ENCODE results near the gene HOXD4.

Gene HOXD4

GRCh38 chr2:176109946-176110345 is 41.4 kb upstream of the HOXD4 start:
- Mint-ChIP-seq H3K27me3 (ENCODE audit: low read depth) (peaks cover 83% of the 10 kb centered on the region), H3K4me3 (no peak overlapping the region), H3K4me1 (ENCODE audit: low read depth) (peaks cover 5% of the 10 kb centered on the region), H3K27ac (no peak overlapping the region), H3K9me3 (peaks cover 4% of the 10 kb centered on the region), H3K36me3 (ENCODE audit: low read depth) (peaks cover 3% of the 10 kb centered on the region)
- no peak for DNase-seq (ENCODE audit: low spot score)

DNA sequence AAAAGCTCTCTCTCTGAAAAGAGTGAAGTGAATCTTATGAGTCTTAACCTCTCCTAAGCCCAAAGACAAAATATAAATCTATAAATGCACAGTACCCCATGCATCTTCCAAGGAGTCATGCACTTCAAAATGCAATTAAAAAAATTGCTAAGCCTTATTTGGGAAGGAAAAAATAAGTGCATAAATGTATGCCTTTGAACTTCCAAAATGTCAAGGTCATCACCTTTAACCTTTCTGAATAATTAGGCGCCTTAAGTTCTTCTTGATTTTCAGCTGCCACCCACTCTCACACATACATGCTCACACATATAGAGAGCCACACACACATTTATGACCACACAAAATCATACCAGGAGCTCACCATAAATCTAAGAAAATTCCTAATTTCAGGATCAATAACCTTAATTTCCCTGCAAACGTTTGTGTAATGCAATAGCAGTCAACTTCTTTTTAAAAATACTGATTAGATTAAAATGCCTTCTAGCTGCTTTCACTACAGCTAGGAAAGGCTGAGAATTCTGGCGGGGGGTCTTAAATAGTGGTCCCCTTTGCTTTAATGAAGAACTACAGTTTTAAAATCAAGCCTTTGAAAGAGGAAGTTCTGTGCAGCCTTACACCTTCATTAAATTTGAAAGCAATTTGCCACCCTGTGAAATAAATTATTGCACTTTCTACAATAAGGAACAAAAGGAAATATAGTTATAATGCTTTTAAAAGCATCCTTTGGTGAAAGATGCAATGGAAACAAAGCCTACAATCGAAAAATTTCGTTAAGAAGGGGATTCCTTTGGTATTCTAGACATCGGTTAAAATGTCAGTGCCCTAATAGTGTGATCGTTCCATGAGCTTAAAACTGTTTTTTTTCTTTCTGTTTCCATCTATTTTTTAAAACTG is 40.7 kb upstream of the HOXD4 start:
- H3K4me1 Mint-ChIP-seq (ENCODE audit: low read depth), result peaks cover 5% of the 10 kb centered on the region
- H3K27ac Mint-ChIP-seq, result no peak overlapping the region
- no peak overlapping the region for H3K4me3 Mint-ChIP-seq

DNA sequence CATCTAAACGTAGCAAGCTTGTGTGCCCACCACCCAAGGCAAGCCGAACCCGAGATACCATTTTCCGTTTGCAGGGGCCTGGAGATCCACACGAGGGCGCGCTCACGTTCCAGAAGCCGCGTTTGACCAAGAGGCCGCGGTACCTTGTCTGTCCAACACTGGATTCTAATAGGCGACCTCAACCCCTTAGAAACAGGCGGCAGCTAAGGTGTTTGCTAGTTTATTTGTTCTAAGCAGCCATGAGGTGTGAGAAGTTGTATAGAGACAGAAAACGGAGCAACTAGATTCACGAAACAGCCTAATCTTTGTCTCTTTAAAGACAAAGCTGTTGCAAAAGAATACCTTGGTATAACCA is 40.1 kb upstream of the HOXD4 start:
- peaks cover 1% of the 10 kb centered on the region for H3K36me3 Mint-ChIP-seq (ENCODE audit: low read depth)
- H3K9me3 Mint-ChIP-seq, result peaks cover 4% of the 10 kb centered on the region
- H3K27ac Mint-ChIP-seq, result no peak overlapping the region
- no peak overlapping the region for H3K4me3 Mint-ChIP-seq
- H3K27me3 Mint-ChIP-seq (ENCODE audit: low read depth), result peaks cover 80% of the 10 kb centered on the region
- DNase-seq (ENCODE audit: low spot score), result peak; percentile 23
- peaks cover 2% of the 10 kb centered on the region for H3K4me1 Mint-ChIP-seq (ENCODE audit: low read depth)

More for the DNA sequence above, 40.7 kb upstream of the HOXD4 start:
- Mint-ChIP-seq H3K9me3 (peaks cover 4% of the 10 kb centered on the region), H3K36me3 (ENCODE audit: low read depth) (peaks cover 3% of the 10 kb centered on the region), H3K27me3 (ENCODE audit: low read depth) (peaks cover 81% of the 10 kb centered on the region)
- no peak for DNase-seq (ENCODE audit: low spot score)

DNA sequence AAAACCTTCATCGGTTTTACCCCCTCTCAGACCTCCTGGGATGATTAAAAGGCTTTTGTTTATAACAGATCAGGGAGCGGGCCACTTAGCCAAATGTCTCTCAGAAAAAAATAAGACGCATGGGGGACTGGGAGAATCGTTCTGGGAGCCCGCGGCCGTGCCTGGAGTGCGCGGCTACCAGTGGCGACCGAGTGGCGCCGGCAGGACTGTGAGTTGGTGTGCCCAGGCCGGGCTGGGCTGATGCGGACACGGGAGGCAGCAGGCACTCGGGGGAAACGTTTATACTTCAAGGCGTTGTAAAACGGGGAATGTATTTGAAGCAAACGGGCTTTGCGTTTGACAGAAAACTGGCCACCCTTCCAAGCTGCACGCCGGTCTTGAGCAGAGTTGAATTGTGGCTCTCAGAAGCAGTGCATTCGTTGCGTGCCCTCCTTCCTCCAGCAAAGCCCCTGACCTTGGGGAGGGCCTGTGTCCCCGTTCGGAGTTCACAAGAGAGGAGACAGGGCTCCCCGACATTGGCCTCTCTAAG is 39.4 kb upstream of the HOXD4 start:
- H3K4me1 Mint-ChIP-seq (ENCODE audit: low read depth), result peaks cover 1% of the 10 kb centered on the region
- H3K4me3 Mint-ChIP-seq, result no peak overlapping the region
- H3K36me3 Mint-ChIP-seq (ENCODE audit: low read depth), result peaks cover 3% of the 10 kb centered on the region

DNA sequence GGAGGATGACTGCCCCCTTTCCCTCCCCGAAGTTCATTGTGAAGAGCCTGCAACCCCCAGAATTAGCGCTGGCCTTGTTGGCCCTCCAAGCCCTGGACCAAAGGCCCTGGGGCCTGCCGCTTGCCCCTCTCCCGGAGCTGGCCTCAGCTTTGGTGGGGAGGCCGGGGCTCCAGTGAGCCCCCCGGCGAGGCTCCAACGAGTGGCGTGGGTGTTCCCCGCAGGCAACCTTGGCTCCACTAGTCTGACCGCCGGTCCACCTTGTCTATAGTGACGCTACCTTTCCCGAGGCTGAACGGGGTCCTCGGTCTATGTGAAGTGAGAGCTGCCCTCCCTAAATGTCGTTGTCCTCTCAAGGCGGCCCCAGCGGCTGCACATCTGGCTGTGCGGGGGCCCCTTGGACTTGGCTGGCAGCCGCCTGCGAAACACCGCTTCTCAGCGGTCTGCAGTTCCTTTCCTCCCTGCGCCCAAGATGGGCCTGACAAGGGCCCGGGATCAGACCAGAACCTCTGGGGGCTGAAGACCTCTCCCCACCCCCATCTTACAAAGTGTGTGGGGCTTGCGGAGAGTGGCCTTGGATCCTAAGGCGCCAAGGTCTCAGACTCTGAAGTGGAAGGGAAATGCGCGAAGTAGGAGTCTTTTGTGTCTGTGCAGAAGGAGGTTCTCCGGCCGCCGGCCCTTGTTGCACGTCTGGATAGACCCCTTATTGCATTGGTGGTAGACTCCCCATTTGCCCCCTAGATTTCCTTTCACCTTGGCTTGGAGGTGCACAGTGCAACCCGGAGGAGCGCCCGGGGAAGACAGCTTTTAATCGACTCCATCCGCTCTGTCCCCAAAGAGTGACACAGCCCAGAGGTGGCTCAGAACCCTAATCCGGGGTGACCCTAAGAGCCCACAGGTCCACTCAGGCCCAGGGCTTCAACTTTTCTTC is 38.7 kb upstream of the HOXD4 start:
- H3K9me3 Mint-ChIP-seq, result peaks cover 4% of the 10 kb centered on the region
- H3K36me3 Mint-ChIP-seq (ENCODE audit: low read depth), result peaks cover 3% of the 10 kb centered on the region
- H3K27ac Mint-ChIP-seq, result no peak overlapping the region
- DNase-seq (ENCODE audit: low spot score), result no peak
- peaks cover 1% of the 10 kb centered on the region for H3K4me1 Mint-ChIP-seq (ENCODE audit: low read depth)
- H3K4me3 Mint-ChIP-seq, result no peak overlapping the region
- peaks cover 85% of the 10 kb centered on the region for H3K27me3 Mint-ChIP-seq (ENCODE audit: low read depth)

More for the DNA sequence above, 39.4 kb upstream of the HOXD4 start:
- Mint-ChIP-seq H3K27me3 (ENCODE audit: low read depth) (peaks cover 84% of the 10 kb centered on the region), H3K27ac (no peak overlapping the region), H3K9me3 (peaks cover 4% of the 10 kb centered on the region)
- DNase-seq (ENCODE audit: low spot score), result no peak

DNA sequence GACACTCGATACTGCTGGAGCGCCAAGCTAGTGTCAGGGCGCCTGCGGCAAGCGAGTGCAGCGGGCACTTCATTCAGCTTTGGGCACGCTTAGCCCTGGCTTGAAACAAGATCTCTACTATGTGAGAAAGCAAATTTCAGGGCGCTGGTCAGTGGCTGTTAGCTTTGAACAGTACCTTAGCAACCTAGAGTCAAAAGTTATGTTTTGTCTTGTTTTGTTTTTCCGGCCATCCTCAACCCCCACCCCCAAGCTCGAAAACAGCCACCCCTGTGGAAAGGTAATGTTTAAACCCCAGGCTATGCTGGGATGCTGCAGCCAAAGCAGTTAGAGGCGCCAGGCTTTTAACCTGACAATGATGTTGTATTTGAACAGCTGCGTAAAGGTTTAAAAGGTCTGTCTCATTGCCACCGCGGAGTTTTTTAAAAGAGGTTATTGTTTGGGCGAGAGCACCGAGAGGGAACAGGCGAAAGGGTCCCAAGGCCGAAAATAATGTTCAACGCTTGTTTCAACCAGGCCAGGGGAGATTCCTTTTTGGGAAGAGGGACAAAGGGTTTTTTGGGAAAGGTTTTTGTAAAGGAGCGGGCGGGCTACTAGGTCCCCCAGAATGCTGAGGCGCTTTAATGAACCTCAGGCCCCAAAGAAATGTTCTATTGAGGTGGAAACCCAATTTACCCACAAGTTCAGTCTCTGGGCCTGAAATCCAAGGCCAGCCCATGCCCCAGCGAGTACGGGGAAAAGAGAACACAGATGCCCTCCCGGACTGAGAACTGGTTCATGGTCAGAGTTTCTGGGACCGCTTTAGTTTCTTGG is 37.0 kb upstream of the HOXD4 start:
- no peak overlapping the region for H3K27ac Mint-ChIP-seq
- no peak overlapping the region for H3K4me3 Mint-ChIP-seq
- H3K9me3 Mint-ChIP-seq, result peaks cover 2% of the 10 kb centered on the region
- H3K27me3 Mint-ChIP-seq (ENCODE audit: low read depth), result peaks cover 92% of the 10 kb centered on the region
- peaks cover 4% of the 10 kb centered on the region for H3K4me1 Mint-ChIP-seq (ENCODE audit: low read depth)
- no peak for DNase-seq (ENCODE audit: low spot score)
- peaks cover 3% of the 10 kb centered on the region for H3K36me3 Mint-ChIP-seq (ENCODE audit: low read depth)

GRCh38 chr2:176114930-176115625 is 36.3 kb upstream of the HOXD4 start:
- Mint-ChIP-seq H3K9me3 (no peaks in the 10 kb centered on the region), H3K27ac (no peak overlapping the region), H3K27me3 (ENCODE audit: low read depth) (peaks cover 92% of the 10 kb centered on the region), H3K4me1 (ENCODE audit: low read depth) (peaks cover 3% of the 10 kb centered on the region), H3K4me3 (no peak overlapping the region), H3K36me3 (ENCODE audit: low read depth) (peaks cover 3% of the 10 kb centered on the region)
- no peak for DNase-seq (ENCODE audit: low spot score)

DNA sequence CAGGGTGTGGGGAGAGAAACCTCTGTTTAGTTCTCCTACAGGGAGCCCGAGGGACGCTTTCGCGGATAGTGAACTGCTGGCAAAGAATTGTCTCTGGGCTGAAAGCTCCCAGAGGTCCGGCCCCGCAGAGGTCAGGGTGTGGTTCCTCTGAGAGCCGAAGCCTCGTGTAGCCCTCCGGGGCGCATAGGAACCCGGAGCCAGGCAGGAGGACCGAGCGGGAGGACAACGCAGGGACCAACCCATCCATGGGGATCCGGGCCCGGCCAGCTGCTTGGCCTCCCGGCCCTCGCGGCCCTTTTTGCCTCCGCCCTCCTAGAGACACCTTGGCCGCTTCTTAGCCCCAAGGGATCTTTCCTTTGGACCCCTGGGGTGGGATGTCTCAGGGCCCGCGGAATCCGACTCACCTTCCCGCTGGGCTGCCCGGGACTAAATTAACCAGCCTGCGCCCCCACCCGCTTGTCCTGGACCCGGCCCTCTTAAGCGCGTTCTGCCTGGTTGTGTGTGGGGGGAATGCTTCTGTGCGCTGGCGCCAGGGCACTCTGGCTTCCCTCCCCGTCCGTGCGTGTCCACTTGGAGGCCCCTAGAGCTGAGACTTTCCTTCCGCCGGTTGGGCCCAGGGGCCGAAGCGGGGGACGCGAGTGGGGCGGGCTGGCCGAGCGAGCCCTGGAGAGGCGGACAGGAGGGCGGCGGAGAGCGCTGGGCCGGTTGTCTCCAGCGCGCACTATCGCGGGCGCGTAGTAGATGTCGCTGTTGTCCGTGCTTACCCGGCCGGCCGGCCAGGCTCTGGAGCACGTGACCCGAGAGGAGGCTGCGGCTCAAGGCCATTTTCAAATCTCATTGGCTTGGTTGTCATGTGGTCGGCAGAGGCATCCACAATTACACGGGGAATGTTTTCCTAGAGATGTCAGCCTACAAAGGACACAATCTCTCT is 35.2 kb upstream of the HOXD4 start, which contains the start of gene HOXD10:
Gene HOXD10, plus strand, starts transcription at position 896 of the 931 bp plus-strand sequence. CDS start 56 bp downstream, outside the sequence.
- peaks cover 3% of the 10 kb centered on the region for H3K36me3 Mint-ChIP-seq (ENCODE audit: low read depth)
- no peak within 1 kb of the TSS for H3K4me3 Mint-ChIP-seq
- peak within 1 kb of the TSS; percentile 21 for H3K27ac Mint-ChIP-seq
- no peaks in the 10 kb centered on the region for H3K9me3 Mint-ChIP-seq
- H3K27me3 Mint-ChIP-seq (ENCODE audit: low read depth), result peaks cover 93% of the 10 kb centered on the region
- DNase-seq (ENCODE audit: low spot score), result no peak
- H3K4me1 Mint-ChIP-seq (ENCODE audit: low read depth), result peaks cover 3% of the 10 kb centered on the region

GRCh38 chr2:176117162-176117822 is 34.1 kb upstream of the HOXD4 start:
- Mint-ChIP-seq H3K27me3 (ENCODE audit: low read depth) (peaks cover 87% of the 10 kb centered on the region), H3K4me3 (no peak overlapping the region), H3K36me3 (ENCODE audit: low read depth) (peaks cover 3% of the 10 kb centered on the region), H3K27ac (peak overlapping the region; percentile 21), H3K4me1 (ENCODE audit: low read depth) (peaks cover 3% of the 10 kb centered on the region), H3K9me3 (no peaks in the 10 kb centered on the region)
- DNase-seq (ENCODE audit: low spot score), result no peak

DNA sequence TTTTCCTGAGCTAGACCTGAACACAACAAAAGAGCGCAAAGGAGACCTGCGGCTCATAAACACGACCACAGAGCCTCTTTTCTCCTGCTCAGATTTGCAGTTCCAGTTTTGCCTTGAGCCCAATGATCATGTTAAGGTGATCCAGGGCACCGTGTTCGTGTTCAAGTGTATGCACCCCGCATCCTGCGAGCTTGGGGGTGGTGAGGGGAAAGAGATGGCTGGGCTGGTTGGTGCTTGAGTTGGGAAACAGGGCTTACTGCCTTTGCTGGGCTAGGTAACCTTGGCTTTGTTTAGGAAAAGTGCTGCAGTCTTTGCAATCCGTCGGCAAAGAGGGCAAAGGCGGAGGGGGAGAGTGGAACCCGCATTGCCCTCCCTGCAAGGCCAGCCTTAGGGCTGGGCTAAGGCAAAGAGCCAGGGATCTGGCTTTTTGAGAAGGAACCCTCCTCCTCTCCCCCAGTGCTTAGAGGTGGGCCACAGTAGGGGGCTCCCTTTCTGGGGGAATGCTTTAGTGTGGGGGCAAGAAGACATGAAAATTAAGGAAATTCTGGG is 33.5 kb upstream of the HOXD4 start:
- no peak overlapping the region for H3K27ac Mint-ChIP-seq
- no peak overlapping the region for H3K4me3 Mint-ChIP-seq
- no peaks in the 10 kb centered on the region for H3K9me3 Mint-ChIP-seq
- peaks cover 84% of the 10 kb centered on the region for H3K27me3 Mint-ChIP-seq (ENCODE audit: low read depth)
- peaks cover 3% of the 10 kb centered on the region for H3K36me3 Mint-ChIP-seq (ENCODE audit: low read depth)
- DNase-seq (ENCODE audit: low spot score), result no peak
- H3K4me1 Mint-ChIP-seq (ENCODE audit: low read depth), result peaks cover 3% of the 10 kb centered on the region

DNA sequence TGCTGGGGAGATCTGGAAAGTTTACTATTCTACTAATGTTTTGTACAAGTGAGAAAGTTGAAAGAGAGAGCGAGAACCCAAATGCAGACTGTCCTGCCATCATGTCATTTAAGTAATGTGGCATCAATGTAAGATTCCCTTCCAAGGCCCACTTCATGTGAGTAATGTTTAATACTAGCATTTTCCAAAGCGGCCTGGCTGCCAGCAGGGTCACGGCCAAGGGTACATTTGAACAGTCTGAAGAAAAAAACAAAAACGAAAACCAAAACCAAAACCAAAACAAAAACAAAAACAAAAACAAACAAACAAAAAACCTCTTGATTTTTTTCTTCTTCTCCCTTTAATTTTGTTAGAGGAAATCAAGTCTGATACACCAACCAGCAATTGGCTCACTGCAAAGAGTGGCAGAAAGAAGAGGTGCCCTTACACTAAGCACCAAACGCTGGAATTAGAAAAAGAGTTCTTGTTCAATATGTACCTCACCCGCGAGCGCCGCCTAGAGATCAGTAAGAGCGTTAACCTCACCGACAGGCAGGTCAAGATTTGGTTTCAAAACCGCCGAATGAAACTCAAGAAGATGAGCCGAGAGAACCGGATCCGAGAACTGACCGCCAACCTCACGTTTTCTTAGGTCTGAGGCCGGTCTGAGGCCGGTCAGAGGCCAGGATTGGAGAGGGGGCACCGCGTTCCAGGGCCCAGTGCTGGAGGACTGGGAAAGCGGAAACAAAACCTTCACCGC is 32.6 kb upstream of the HOXD4 start:
- H3K27ac Mint-ChIP-seq, result no peak overlapping the region
- no peak overlapping the region for H3K4me3 Mint-ChIP-seq
- H3K9me3 Mint-ChIP-seq, result no peaks in the 10 kb centered on the region
- peaks cover 82% of the 10 kb centered on the region for H3K27me3 Mint-ChIP-seq (ENCODE audit: low read depth)
- peaks cover 3% of the 10 kb centered on the region for H3K36me3 Mint-ChIP-seq (ENCODE audit: low read depth)
- DNase-seq (ENCODE audit: low spot score), result no peak
- peaks cover 3% of the 10 kb centered on the region for H3K4me1 Mint-ChIP-seq (ENCODE audit: low read depth)
